ENCODE data around the gene CADPS.

DNA sequence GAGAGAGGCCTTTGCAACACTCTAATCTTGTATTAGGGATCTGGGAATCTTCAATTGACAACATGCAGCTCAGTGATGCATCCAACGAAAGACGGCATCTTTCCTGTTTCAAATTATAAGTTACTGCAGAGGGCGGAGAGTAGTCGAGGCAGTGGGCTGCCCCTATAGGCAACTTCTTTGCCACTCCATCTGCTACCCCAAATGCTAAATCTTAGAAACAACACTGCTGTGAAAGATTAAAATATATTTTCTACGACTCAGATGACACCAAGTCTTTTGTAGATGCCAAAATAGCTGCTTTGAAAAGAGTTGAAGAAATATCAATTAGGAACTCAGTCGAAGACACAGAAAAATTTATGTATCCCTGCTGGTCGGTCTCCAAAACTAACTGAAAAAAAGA lies 340.9 kb downstream of the CADPS start:
- TF ChIP-seq, protein P1, sequence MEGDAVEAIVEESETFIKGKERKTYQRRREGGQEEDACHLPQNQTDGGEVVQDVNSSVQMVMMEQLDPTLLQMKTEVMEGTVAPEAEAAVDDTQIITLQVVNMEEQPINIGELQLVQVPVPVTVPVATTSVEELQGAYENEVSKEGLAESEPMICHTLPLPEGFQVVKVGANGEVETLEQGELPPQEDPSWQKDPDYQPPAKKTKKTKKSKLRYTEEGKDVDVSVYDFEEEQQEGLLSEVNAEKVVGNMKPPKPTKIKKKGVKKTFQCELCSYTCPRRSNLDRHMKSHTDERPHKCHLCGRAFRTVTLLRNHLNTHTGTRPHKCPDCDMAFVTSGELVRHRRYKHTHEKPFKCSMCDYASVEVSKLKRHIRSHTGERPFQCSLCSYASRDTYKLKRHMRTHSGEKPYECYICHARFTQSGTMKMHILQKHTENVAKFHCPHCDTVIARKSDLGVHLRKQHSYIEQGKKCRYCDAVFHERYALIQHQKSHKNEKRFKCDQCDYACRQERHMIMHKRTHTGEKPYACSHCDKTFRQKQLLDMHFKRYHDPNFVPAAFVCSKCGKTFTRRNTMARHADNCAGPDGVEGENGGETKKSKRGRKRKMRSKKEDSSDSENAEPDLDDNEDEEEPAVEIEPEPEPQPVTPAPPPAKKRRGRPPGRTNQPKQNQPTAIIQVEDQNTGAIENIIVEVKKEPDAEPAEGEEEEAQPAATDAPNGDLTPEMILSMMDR (IDR thresholded peaks at IDR 0.05 in 8 of 11, conservative IDR thresholded peaks at IDR 0.05 in 3 of 11), result no peak
- no peak for TF ChIP-seq POLR2AphosphoS5 (IDR thresholded peaks at IDR 0.05)
